GM23338 (cell line): ENCODE measurements around the gene USP37. TPM values are rescaled to one million over a fixed set of nuclear protein-coding genes. Genes with fewer than 3 reads are reported as not detected.

Source experiments
- ATAC-seq: fragments of 200-7000 bp; cut with Tn5 transposase; 3 replicates; pipeline ENCODE4 v1.9.1; 2020
- DNase-seq: peaks from one replicate; pipeline ENCODE4 v3.0.0-alpha.2; 2015; ENCODE audit warnings: low spot score
- H2AFZ ChIP-seq: fragments of 200-600 bp; sonication (generic); 2 replicates; pipeline ENCODE4 v1.8.0; 2016; ENCODE audit warnings: antibody characterized with exemption, mild to moderate bottlenecking, moderate library complexity
- H3F3A ChIP-seq: fragments of 200-600 bp; sonication (generic); replicated peaks from 2 replicates; pipeline ENCODE4 v1.8.0; 2017; ENCODE audit warnings: antibody characterized with exemption, mixed run types, low read depth
- H3K27ac ChIP-seq: fragments of 200-600 bp; sonication (generic); 2 replicates; pipeline ENCODE4 v1.6.1; 2016; ENCODE audit warnings: low read depth
- H3K27me3 ChIP-seq: fragments of 200-600 bp; sonication (generic); 2 replicates; pipeline ENCODE4 v1.8.0; 2016; ENCODE audit warnings: mild to moderate bottlenecking, mixed run types, moderate library complexity; ENCODE audit not compliant: insufficient read depth
- H3K36me3 ChIP-seq: fragments of 200-600 bp; sonication (generic); 2 replicates; pipeline ENCODE4 v1.8.0; 2016; ENCODE audit warnings: mild to moderate bottlenecking; ENCODE audit not compliant: insufficient read depth
- H3K4me1 ChIP-seq: fragments of 200-600 bp; sonication (generic); 2 replicates; pipeline ENCODE4 v1.8.0; 2016; ENCODE audit warnings: mild to moderate bottlenecking, moderate library complexity; ENCODE audit not compliant: insufficient read depth
- H3K4me2 ChIP-seq: fragments of 200-600 bp; sonication (generic); 2 replicates; pipeline ENCODE4 v1.7.1; 2017; ENCODE audit warnings: mixed run types
- H3K4me3 ChIP-seq: fragments of 200-600 bp; sonication (generic); 2 replicates; pipeline ENCODE4 v1.6.1; 2016; ENCODE audit warnings: mixed run types
- H3K79me2 ChIP-seq: fragments of 200-600 bp; sonication (generic); replicated peaks from 2 replicates; pipeline ENCODE4 v1.8.0; 2017; ENCODE audit warnings: mild to moderate bottlenecking; ENCODE audit not compliant: insufficient read depth
- H3K9me2 ChIP-seq: fragments of 200-600 bp; sonication (generic); 2 replicates; pipeline ENCODE4 v1.8.0; 2017; ENCODE audit not compliant: insufficient read depth
- H4K20me1 ChIP-seq: fragments of 200-600 bp; sonication (generic); replicated peaks from 2 replicates; pipeline ENCODE4 v1.8.0; 2017; ENCODE audit warnings: mild to moderate bottlenecking; ENCODE audit not compliant: insufficient read depth
- H3K27ac Mint-ChIP-seq: 2 replicates; pipeline ENCODE4 v1.8.0; 2020; ENCODE audit warnings: inconsistent platforms, mild to moderate bottlenecking, moderate library complexity, mixed read lengths
- H3K27me3 Mint-ChIP-seq: 3 replicates; pipeline ENCODE4 v1.8.0; 2022; ENCODE audit warnings: low read depth, mild to moderate bottlenecking, moderate library complexity, mixed read lengths, inconsistent platforms; ENCODE audit not compliant: insufficient read depth, poor library complexity
- H3K36me3 Mint-ChIP-seq: 3 replicates; pipeline ENCODE4 v1.8.0; 2021; ENCODE audit warnings: low read depth, mild to moderate bottlenecking, inconsistent platforms, moderate library complexity, mixed read lengths
- H3K4me1 Mint-ChIP-seq: 3 replicates; pipeline ENCODE4 v1.8.0; 2020; ENCODE audit warnings: mild to moderate bottlenecking, inconsistent platforms, mixed read lengths
- H3K4me3 Mint-ChIP-seq: 3 replicates; pipeline ENCODE4 v1.8.0; 2021; ENCODE audit warnings: moderate library complexity, mild to moderate bottlenecking, inconsistent platforms, mixed read lengths
- H3K9me3 Mint-ChIP-seq: 3 replicates; pipeline ENCODE4 v1.8.0; 2020; ENCODE audit warnings: moderate library complexity, mild to moderate bottlenecking, inconsistent platforms, mixed read lengths
- CREB1 ChIP-seq: fragments of 250-450 bp; sonication (Bioruptor Pico); IDR thresholded peaks from 2 replicates; pipeline ENCODE4 v1.5.0; 2020; ENCODE audit warnings: low read depth, mild to moderate bottlenecking, moderate library complexity
- CTCF ChIP-seq, 2 experiments: fragments of 200-600 bp in 1 of 2; sonication (generic) in 1 of 2; conservative IDR thresholded peaks; 2 replicates each; pipeline versions ENCODE4 v1.5.1 to v1.6.1; 2016 to 2017; ENCODE audit warnings: antibody characterized with exemption in 2 of 2, low read depth in 2 of 2, mild to moderate bottlenecking in 2 of 2, moderate library complexity in 1 of 2
- ETS1 ChIP-seq: IDR thresholded peaks from 2 replicates; pipeline ENCODE4 v1.6.1; 2016; ENCODE audit warnings: antibody characterized with exemption
- EZH2 ChIP-seq: fragments of 200-600 bp; sonication (generic); IDR thresholded peaks from one replicate; pipeline ENCODE4 v1.8.0; 2017; ENCODE audit warnings: antibody characterized with exemption, mild to moderate bottlenecking, low read depth; ENCODE audit not compliant: unreplicated experiment
- EZH2phosphoT487 ChIP-seq: fragments of 200-600 bp; sonication (generic); IDR thresholded peaks from one replicate; pipeline ENCODE4 v1.8.1; 2018; ENCODE audit warnings: antibody characterized with exemption; ENCODE audit not compliant: unreplicated experiment
- JUNB ChIP-seq: IDR thresholded peaks from one replicate; pipeline ENCODE4 v1.6.1; 2016; ENCODE audit warnings: antibody characterized with exemption; ENCODE audit not compliant: unreplicated experiment
- NANOG ChIP-seq: IDR thresholded peaks from 2 replicates; pipeline ENCODE4 v1.6.1; 2016; ENCODE audit warnings: antibody characterized with exemption, borderline replicate concordance
- STAT1 ChIP-seq: IDR thresholded peaks from one replicate; pipeline ENCODE4 v1.6.1; 2016; ENCODE audit warnings: antibody characterized with exemption; ENCODE audit not compliant: unreplicated experiment
- ZNF114 ChIP-seq: fragments of 250-450 bp; sonication (Bioruptor Pico); IDR thresholded peaks from 2 replicates; pipeline ENCODE4 v1.5.0; 2020; ENCODE audit warnings: mild to moderate bottlenecking, moderate library complexity
- ZNF331 ChIP-seq: fragments of 250-450 bp; sonication (Bioruptor Pico); IDR thresholded peaks from 2 replicates; pipeline ENCODE4 v1.5.0; 2020; ENCODE audit warnings: low read depth, mild to moderate bottlenecking, moderate library complexity
- polyA plus RNA-seq: library from polyadenylated mRNA; unstranded; fragments of >200 nt; fragmentation: Nextera tagmentation; extraction: Ambion mirVana; gene quantifications from 2 replicates; pipeline ENCODE4 v1.2.1, GENCODE V29; 2016
- total RNA-seq: library from RNA; depleted of rRNA; stranded (reverse); fragments of >200 nt; shearing (Covaris generic); gene quantifications from 2 replicates; pipeline ENCODE4 v1.2.3, GENCODE V29; 2014
- TF ChIP-seq, protein P1 (sequence below): IDR thresholded peaks from one replicate; pipeline ENCODE4 v1.6.1; 2018; ENCODE audit warnings: antibody characterized with exemption; ENCODE audit not compliant: unreplicated experiment
- TF ChIP-seq, protein P2 (sequence below): fragments of 250-450 bp; sonication (Bioruptor Pico); IDR thresholded peaks from 2 replicates; pipeline ENCODE4 v1.5.0; 2020; ENCODE audit warnings: mild to moderate bottlenecking, moderate library complexity

Gene USP37
- total and polyA plus RNA-seq, 2 experiments from 2014 or later, result 8.2 to 21.0 TPM

- TF ChIP-seq, protein P1, sequence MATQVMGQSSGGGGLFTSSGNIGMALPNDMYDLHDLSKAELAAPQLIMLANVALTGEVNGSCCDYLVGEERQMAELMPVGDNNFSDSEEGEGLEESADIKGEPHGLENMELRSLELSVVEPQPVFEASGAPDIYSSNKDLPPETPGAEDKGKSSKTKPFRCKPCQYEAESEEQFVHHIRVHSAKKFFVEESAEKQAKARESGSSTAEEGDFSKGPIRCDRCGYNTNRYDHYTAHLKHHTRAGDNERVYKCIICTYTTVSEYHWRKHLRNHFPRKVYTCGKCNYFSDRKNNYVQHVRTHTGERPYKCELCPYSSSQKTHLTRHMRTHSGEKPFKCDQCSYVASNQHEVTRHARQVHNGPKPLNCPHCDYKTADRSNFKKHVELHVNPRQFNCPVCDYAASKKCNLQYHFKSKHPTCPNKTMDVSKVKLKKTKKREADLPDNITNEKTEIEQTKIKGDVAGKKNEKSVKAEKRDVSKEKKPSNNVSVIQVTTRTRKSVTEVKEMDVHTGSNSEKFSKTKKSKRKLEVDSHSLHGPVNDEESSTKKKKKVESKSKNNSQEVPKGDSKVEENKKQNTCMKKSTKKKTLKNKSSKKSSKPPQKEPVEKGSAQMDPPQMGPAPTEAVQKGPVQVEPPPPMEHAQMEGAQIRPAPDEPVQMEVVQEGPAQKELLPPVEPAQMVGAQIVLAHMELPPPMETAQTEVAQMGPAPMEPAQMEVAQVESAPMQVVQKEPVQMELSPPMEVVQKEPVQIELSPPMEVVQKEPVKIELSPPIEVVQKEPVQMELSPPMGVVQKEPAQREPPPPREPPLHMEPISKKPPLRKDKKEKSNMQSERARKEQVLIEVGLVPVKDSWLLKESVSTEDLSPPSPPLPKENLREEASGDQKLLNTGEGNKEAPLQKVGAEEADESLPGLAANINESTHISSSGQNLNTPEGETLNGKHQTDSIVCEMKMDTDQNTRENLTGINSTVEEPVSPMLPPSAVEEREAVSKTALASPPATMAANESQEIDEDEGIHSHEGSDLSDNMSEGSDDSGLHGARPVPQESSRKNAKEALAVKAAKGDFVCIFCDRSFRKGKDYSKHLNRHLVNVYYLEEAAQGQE, result no peak
- no peak for TF ChIP-seq NANOG
- TF ChIP-seq EZH2, result no peak
- TF ChIP-seq STAT1, result no peak
Measured at GRCh38 chr2:218421027-218421426, 147.1 kb downstream of the USP37 start (continued).

GRCh38 chr2:218419630-218420216, 148.4 kb downstream of the USP37 start:
- peaks cover 11% of the 10 kb centered on the region for H3K27me3 Mint-ChIP-seq
- peak overlapping the region; percentile 60; the same call in 1 of the 2 replicates for H3K4me2 ChIP-seq
- no peaks in the 10 kb centered on the region for H3K36me3 ChIP-seq
- no peak overlapping the region for H3K27ac ChIP-seq
- no peaks in the 10 kb centered on the region for H3K79me2 ChIP-seq
- H3K9me3 Mint-ChIP-seq, result no peaks in the 10 kb centered on the region
- no peaks in the 10 kb centered on the region for H3F3A ChIP-seq
- H3K4me3 Mint-ChIP-seq, result no peak overlapping the region
- DNase-seq (no peak), ATAC-seq (no peak; the same call in 2 of the 3 replicates)
- H3K4me1 ChIP-seq, result peaks cover 10% of the 10 kb centered on the region; the same call in 1 of the 2 replicates
- H4K20me1 ChIP-seq, result no peaks in the 10 kb centered on the region
- H3K36me3 Mint-ChIP-seq, result no peaks in the 10 kb centered on the region
- peaks cover 6% of the 10 kb centered on the region; the same call in 2 of the 3 replicates for H3K4me1 Mint-ChIP-seq
- no peak overlapping the region for H3K4me3 ChIP-seq
- H3K27me3 ChIP-seq, result no peaks in the 10 kb centered on the region
- H3K27ac Mint-ChIP-seq, result peak overlapping the region; percentile 13; the same call in 1 of the 2 replicates
- no peaks in the 10 kb centered on the region for H3K9me2 ChIP-seq
- H2AFZ ChIP-seq, result peak overlapping the region; percentile 66; the same call in 1 of the 2 replicates
- TF ChIP-seq, protein P2, sequence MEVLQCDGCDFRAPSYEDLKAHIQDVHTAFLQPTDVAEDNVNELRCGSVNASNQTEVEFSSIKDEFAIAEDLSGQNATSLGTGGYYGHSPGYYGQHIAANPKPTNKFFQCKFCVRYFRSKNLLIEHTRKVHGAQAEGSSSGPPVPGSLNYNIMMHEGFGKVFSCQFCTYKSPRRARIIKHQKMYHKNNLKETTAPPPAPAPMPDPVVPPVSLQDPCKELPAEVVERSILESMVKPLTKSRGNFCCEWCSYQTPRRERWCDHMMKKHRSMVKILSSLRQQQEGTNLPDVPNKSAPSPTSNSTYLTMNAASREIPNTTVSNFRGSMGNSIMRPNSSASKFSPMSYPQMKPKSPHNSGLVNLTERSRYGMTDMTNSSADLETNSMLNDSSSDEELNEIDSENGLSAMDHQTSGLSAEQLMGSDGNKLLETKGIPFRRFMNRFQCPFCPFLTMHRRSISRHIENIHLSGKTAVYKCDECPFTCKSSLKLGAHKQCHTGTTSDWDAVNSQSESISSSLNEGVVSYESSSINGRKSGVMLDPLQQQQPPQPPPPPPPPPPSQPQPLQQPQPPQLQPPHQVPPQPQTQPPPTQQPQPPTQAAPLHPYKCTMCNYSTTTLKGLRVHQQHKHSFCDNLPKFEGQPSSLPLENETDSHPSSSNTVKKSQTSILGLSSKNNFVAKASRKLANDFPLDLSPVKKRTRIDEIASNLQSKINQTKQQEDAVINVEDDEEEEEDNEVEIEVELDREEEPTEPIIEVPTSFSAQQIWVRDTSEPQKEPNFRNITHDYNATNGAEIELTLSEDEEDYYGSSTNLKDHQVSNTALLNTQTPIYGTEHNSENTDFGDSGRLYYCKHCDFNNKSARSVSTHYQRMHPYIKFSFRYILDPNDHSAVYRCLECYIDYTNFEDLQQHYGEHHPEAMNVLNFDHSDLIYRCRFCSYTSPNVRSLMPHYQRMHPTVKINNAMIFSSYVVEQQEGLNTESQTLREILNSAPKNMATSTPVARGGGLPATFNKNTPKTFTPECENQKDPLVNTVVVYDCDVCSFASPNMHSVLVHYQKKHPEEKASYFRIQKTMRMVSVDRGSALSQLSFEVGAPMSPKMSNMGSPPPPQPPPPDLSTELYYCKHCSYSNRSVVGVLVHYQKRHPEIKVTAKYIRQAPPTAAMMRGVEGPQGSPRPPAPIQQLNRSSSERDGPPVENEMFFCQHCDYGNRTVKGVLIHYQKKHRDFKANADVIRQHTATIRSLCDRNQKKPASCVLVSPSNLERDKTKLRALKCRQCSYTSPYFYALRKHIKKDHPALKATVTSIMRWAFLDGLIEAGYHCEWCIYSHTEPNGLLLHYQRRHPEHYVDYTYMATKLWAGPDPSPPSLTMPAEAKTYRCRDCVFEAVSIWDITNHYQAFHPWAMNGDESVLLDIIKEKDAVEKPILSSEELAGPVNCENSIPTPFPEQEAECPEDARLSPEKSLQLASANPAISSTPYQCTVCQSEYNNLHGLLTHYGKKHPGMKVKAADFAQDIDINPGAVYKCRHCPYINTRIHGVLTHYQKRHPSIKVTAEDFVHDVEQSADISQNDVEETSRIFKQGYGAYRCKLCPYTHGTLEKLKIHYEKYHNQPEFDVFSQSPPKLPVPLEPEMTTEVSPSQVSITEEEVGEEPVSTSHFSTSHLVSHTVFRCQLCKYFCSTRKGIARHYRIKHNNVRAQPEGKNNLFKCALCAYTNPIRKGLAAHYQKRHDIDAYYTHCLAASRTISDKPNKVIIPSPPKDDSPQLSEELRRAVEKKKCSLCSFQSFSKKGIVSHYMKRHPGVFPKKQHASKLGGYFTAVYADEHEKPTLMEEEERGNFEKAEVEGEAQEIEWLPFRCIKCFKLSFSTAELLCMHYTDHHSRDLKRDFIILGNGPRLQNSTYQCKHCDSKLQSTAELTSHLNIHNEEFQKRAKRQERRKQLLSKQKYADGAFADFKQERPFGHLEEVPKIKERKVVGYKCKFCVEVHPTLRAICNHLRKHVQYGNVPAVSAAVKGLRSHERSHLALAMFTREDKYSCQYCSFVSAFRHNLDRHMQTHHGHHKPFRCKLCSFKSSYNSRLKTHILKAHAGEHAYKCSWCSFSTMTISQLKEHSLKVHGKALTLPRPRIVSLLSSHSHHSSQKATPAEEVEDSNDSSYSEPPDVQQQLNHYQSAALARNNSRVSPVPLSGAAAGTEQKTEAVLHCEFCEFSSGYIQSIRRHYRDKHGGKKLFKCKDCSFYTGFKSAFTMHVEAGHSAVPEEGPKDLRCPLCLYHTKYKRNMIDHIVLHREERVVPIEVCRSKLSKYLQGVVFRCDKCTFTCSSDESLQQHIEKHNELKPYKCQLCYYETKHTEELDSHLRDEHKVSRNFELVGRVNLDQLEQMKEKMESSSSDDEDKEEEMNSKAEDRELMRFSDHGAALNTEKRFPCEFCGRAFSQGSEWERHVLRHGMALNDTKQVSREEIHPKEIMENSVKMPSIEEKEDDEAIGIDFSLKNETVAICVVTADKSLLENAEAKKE (CRISPR knock-in tag), result no peak
- TF ChIP-seq CTCF (conservative IDR thresholded peaks at IDR 0.05; ENCODE audit: low read depth in 2 of 2), result no peak
- TF ChIP-seq EZH2phosphoT487, result no peak
- TF ChIP-seq ZNF114, result no peak
- no peak for TF ChIP-seq ETS1
- TF ChIP-seq ZNF331 (CRISPR knock-in tag), result no peak
- TF ChIP-seq STAT1, result no peak
- TF ChIP-seq CREB1 (CRISPR knock-in tag), result no peak
- TF ChIP-seq JUNB, result no peak
